Effector memory CD4-positive, alpha-beta T cell (primary cell): ENCODE results near the gene DSC3.
"Not testable (repeated sequence)": the region's sequence is repeated elsewhere in the genome, so short reads cannot be mapped to it uniquely, and the experiment has no call there.

Experiments
- DNase-seq, 3 donors: peaks; one replicate each; pipeline ENCODE4 v3.0.0-alpha.2; 2020
- H3K27ac ChIP-seq: 2 replicates; pipeline ENCODE4 v1.7.0; 2013; ENCODE audit warnings: mild to moderate bottlenecking, low read length, moderate library complexity; ENCODE audit not compliant: insufficient read depth, poor library complexity, severe bottlenecking
- H3K27me3 ChIP-seq: replicated peaks from 2 replicates; pipeline ENCODE4 v1.7.0; 2013; ENCODE audit warnings: mild to moderate bottlenecking, low read length; ENCODE audit not compliant: insufficient read depth, control insufficient read depth, poor library complexity, severe bottlenecking
- H3K36me3 ChIP-seq: 2 replicates; pipeline ENCODE4 v1.7.0; 2013; ENCODE audit warnings: mild to moderate bottlenecking, low read length, moderate library complexity; ENCODE audit not compliant: control insufficient read depth, insufficient read depth
- H3K4me1 ChIP-seq: 2 replicates; pipeline ENCODE4 v1.7.0; 2013; ENCODE audit warnings: low read length, mild to moderate bottlenecking; ENCODE audit not compliant: control insufficient read depth, insufficient read depth, poor library complexity, severe bottlenecking
- H3K4me3 ChIP-seq: 2 replicates; pipeline ENCODE4 v1.7.0; 2013; ENCODE audit warnings: low read length, low read depth, mild to moderate bottlenecking; ENCODE audit not compliant: insufficient read depth, poor library complexity, severe bottlenecking
- H3K9me3 ChIP-seq: 2 replicates; pipeline ENCODE4 v1.7.0; 2013; ENCODE audit warnings: mild to moderate bottlenecking, low read length, moderate library complexity; ENCODE audit not compliant: control insufficient read depth

Gene DSC3

DNA sequence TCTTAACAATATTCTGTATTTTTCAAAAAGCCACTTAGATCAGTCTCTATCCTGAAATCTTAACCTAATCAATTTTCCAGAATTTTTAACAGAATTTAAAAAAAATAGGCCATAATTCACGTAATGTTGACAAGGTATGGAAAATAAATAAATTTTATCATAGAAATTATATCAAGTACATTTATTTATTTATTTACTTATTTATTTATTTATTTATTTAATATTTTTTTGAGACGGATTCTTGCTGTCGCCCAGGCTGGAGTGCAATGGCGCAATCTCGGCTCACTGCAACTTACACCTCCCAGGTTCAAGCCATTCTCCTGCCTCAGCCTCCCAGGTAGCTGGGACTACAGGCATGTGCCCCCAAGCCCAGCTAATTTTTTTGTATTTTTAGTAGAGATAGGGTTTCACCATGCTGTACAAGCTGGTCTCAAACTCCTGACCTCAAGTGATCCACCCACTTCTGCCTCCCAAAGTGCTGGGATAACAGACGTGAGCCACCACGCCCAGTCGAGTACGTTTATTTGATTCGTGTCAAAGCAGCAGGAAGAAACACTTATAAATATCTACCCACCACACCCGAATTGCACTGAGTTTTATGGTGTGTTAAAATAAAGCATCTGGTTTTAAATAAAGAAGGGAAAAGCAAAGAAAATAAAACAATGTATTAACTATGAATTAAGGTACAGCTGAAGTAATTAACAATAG, 60.1 kb downstream of the DSC3 start:
- H3K4me1 ChIP-seq, result no peaks in the 10 kb centered on the region
- H3K36me3 ChIP-seq, result no peaks in the 10 kb centered on the region
- no peak overlapping the region for H3K27ac ChIP-seq
- DNase-seq, result no peak
- H3K4me3 ChIP-seq, result no peak overlapping the region
- no peaks in the 10 kb centered on the region for H3K27me3 ChIP-seq
- no peaks in the 10 kb centered on the region for H3K9me3 ChIP-seq

- not testable (repeated sequence) for H3K9me3 ChIP-seq, H3K4me3 ChIP-seq, H3K4me1 ChIP-seq, H3K27ac ChIP-seq, H3K36me3 ChIP-seq, H3K27me3 ChIP-seq, DNase-seq
These were observed 64.5 kb downstream of the DSC3 start for GRCh38 chr18:30978091-30978490.

- Histone ChIP-seq H3K36me3 (no peaks in the 10 kb centered on the region), H3K27ac (no peak overlapping the region), H3K4me1 (no peaks in the 10 kb centered on the region), H3K4me3 (no peak overlapping the region), H3K9me3 (no peaks in the 10 kb centered on the region), H3K27me3 (no peaks in the 10 kb centered on the region)
- no peak for DNase-seq
These were observed 71.1 kb downstream of the DSC3 start for GRCh38 chr18:30971338-30971956.

DNA sequence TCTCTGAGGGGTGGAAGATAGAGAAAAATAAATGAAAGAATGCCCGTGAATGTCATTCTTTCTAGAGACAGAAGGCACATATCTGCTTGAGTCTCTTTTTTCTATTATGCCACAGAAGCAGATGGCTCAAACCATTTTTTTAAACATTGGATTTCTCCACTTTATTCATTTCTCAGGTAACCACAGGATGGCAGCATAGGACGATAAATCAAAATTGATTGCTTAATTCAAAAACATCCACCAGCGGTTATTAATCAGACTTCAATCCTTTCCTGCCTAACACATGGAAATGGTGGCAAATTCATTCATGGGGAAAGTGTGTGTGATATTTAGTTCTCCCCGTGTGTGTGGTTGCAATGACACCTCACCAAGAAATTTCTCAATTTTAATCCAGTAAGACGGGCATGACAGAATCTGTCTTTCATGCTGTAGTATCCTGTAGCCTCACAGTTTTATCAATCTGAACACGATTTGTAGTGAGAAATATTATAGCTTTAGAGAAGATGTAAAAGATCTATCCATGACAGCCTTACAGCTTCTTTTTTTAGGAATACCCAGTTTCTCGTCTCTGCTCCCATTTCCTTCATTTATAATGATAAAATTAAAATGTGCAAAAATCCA, 72.2 kb downstream of the DSC3 start:
- no peaks in the 10 kb centered on the region for H3K27me3 ChIP-seq
- H3K36me3 ChIP-seq, result no peaks in the 10 kb centered on the region
- no peak overlapping the region for H3K27ac ChIP-seq
- H3K4me1 ChIP-seq, result no peaks in the 10 kb centered on the region
- no peaks in the 10 kb centered on the region for H3K9me3 ChIP-seq
- no peak overlapping the region for H3K4me3 ChIP-seq
- DNase-seq, result no peak

GRCh38 chr18:30969670-30970170, 72.8 kb downstream of the DSC3 start:
- no peak overlapping the region for H3K4me3 ChIP-seq
- DNase-seq, result no peak
- H3K9me3 ChIP-seq, result no peaks in the 10 kb centered on the region
- H3K4me1 ChIP-seq, result no peaks in the 10 kb centered on the region
- H3K27me3 ChIP-seq, result no peaks in the 10 kb centered on the region
- H3K36me3 ChIP-seq, result no peaks in the 10 kb centered on the region
- no peak overlapping the region for H3K27ac ChIP-seq

- Histone ChIP-seq H3K4me3 (no peak overlapping the region), H3K36me3 (no peaks in the 10 kb centered on the region), H3K27me3 (no peaks in the 10 kb centered on the region), H3K4me1 (no peaks in the 10 kb centered on the region), H3K27ac (no peak overlapping the region), H3K9me3 (no peaks in the 10 kb centered on the region)
- DNase-seq, result no peak
These were observed 74.8 kb downstream of the DSC3 start for GRCh38 chr18:30967701-30968100.

DNA sequence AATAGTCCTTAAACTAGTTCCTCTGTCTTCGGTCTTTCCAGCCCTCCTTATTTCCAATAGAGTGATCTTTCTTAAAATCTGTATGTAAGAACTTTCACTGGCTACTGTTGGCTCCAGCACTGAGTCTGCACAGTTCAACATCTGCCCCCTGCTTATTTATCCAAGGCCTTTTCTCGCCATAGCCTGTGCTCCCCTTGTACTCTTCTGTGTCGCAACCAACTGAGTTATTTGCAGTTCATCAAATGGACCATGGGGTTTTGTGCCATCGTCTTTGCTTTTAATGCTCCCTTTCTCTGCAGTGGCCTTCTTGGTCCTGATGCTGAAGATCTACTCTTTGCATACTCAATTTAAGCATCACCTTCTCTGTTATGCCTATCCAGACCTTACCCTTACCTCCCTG, 77.3 kb downstream of the DSC3 start:
- Histone ChIP-seq H3K36me3 (no peaks in the 10 kb centered on the region), H3K4me3 (no peak overlapping the region), H3K27ac (no peak overlapping the region), H3K4me1 (no peaks in the 10 kb centered on the region), H3K27me3 (no peaks in the 10 kb centered on the region), H3K9me3 (no peaks in the 10 kb centered on the region)
- DNase-seq, result no peak

DNA sequence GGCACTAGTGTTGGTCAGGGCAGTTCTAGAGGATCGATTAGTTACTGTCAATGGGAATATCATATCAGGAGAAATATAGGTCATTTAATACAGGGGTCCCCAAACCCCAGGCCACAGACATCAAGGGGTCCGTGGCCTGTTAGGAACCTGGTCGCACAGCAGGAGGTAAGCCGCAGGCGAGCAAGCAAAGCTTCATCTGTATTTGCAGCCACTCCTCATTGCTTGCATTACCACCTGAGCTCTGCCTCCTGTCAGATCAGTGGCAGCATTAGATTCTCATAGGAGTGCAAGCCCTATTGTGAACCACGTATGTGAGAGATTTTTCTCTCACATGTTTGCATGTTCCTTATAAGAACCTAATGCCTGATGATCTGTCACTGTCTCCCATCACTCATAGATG, 81.9 kb downstream of the DSC3 start:
- no peaks in the 10 kb centered on the region for H3K4me1 ChIP-seq
- no peaks in the 10 kb centered on the region for H3K9me3 ChIP-seq
- no peaks in the 10 kb centered on the region for H3K36me3 ChIP-seq
- H3K27me3 ChIP-seq, result no peaks in the 10 kb centered on the region
- H3K27ac ChIP-seq, result no peak overlapping the region
- DNase-seq, result no peak
- no peak overlapping the region for H3K4me3 ChIP-seq

DNA sequence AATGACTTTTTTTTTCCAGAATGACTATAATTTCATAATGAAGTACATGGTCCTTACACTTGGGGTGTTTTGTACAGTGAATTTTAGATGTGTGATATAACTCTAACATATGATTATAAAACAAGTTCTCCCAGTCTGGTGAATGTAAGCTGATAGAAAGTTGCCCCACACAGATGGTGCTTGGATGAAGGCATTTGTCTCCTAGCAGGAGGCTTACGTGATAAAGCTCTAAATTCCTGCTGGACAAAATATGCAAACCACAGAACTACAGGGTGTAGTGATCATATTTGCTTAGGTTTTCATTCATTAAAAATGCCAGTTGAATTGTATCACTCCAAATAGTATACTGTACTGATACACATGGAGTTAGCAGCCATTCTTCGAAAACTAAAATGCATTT, 85.5 kb downstream of the DSC3 start:
- Histone ChIP-seq H3K4me1 (no peaks in the 10 kb centered on the region), H3K27ac (no peak overlapping the region), H3K36me3 (no peaks in the 10 kb centered on the region), H3K27me3 (no peaks in the 10 kb centered on the region), H3K4me3 (no peak overlapping the region), H3K9me3 (no peaks in the 10 kb centered on the region)
- DNase-seq, result no peak

DNA sequence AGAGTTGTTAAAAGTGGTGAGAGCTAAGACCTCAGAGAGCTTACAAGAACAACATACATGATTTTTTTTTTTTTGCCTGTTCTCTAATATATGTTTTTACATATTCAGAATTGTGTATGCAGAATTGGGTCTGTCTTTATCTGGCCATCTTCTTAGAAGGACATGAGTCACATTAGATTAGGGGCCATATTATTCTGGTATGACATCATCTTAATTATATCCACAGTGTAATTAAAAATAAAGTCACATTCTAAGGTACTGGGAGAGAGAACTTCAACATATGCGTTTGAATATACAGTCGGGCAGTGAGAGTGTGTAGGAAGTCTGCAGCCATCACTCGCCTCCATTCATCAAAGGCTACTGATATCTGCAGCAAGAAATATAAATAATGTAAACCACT, 88.3 kb downstream of the DSC3 start:
- Histone ChIP-seq H3K27ac (no peak overlapping the region), H3K9me3 (no peaks in the 10 kb centered on the region), H3K36me3 (no peaks in the 10 kb centered on the region), H3K4me3 (no peak overlapping the region), H3K27me3 (no peaks in the 10 kb centered on the region), H3K4me1 (no peaks in the 10 kb centered on the region)
- no peak for DNase-seq
